Effector memory CD8-positive, alpha-beta T cell (primary cell): ENCODE data around the gene THSD7A.

ENCODE experiments used
- ATAC-seq: fragments of 150-1000 bp; cut with Tn5 transposase; replicated peaks from 2 replicates; pipeline ENCODE4 v1.10.0; 2021; ENCODE audit warnings: mild to moderate bottlenecking, moderate library complexity
- DNase-seq, 3 experiments: peaks; one replicate each; pipeline ENCODE4 v3.0.0; 2021
- H3K27ac Mint-ChIP-seq, 2 donors: one replicate each; pipeline ENCODE4 v1.8.0; 2022; ENCODE audit warnings: mild to moderate bottlenecking in 2 of 2, mixed read lengths in 2 of 2, moderate library complexity in 2 of 2
- H3K27me3 Mint-ChIP-seq, 2 donors: one replicate each; pipeline ENCODE4 v1.8.0; 2022; ENCODE audit warnings: mixed read lengths in 2 of 2
- H3K36me3 Mint-ChIP-seq: one replicate; pipeline ENCODE4 v1.8.0; 2022; ENCODE audit warnings: mild to moderate bottlenecking, moderate library complexity, mixed read lengths; ENCODE audit not compliant: insufficient read depth
- H3K4me1 Mint-ChIP-seq, 2 donors: one replicate each; pipeline ENCODE4 v1.8.0; 2022; ENCODE audit warnings: low read depth in 2 of 2, mixed read lengths in 2 of 2
- H3K4me3 Mint-ChIP-seq, 2 donors: one replicate each; pipeline ENCODE4 v1.8.0; 2022; ENCODE audit warnings: mild to moderate bottlenecking in 2 of 2, mixed read lengths in 2 of 2, moderate library complexity in 2 of 2
- H3K9me3 Mint-ChIP-seq, 2 donors: one replicate each; pipeline ENCODE4 v1.8.0; 2022; ENCODE audit warnings: mixed read lengths in 2 of 2

The THSD7A gene

GRCh38 chr7:11615174-11615573, 216.8 kb downstream of the THSD7A start:
- Mint-ChIP-seq H3K27me3 (no peaks in the 10 kb centered on the region), H3K9me3 (peaks cover 0 to 5% of the 10 kb centered on the region in 2 donors), H3K27ac (no peak overlapping the region), H3K4me1 (no peaks in the 10 kb centered on the region), H3K4me3 (no peak overlapping the region), H3K36me3 (no peaks in the 10 kb centered on the region)
- ATAC-seq (no peak), DNase-seq (no peak)

DNA sequence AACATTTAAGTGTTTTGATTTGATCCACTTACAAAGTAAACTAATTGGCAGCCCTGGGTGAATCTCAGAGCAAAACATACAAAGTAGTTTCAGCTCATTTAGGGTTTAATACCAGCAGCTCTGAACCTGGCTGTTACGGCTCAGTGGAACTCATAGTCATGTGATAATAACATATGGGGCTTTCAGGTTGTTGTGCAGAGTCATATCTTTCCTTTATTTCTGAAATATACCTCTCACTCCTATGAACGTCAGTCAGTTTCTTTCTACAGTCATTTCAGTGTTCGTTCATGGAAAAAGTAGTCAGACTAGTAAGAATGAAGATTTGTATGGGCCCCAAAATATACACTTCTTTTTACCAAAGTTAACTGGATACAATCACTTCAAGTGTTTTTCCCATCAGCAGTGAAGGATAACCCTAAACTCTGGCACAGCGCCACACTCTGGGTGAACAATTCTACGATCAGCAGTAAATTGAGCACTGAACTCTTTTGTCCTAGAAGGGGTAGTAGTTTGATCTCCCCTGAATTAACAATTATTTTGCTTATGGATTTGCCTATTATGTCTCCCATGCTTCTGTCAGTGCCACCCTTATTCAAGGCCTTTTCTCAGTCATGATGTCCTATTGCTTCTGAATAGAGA, 218.6 kb downstream of the THSD7A start:
- H3K27me3 Mint-ChIP-seq, result no peaks in the 10 kb centered on the region
- no peak overlapping the region for H3K4me3 Mint-ChIP-seq
- no peak for ATAC-seq
- no peaks in the 10 kb centered on the region for H3K36me3 Mint-ChIP-seq
- H3K4me1 Mint-ChIP-seq, result no peaks in the 10 kb centered on the region
- DNase-seq, result no peak
- no peak overlapping the region for H3K27ac Mint-ChIP-seq
- H3K9me3 Mint-ChIP-seq, result peaks cover 0 to 5% of the 10 kb centered on the region in 2 donors

DNA sequence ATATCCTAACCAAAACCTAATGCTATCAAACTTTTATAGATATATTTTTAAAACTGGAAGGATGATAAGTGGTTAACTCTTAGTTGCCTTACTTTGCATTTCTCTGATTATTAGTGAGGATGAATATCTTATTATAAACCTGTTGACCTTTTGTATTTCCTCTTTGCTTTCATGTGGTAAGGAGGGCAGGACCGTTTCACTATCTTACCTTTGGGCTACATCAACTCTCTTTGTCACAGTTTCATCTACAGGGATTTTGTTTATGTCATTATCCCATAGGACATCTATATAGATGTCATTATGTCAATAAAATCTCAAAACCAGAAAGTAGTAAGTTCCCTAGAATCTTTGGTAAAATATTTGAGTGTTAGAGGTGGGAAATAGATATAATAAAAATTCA, 219.3 kb downstream of the THSD7A start:
- no peak overlapping the region for H3K27ac Mint-ChIP-seq
- DNase-seq (no peak), ATAC-seq (no peak)
- no peaks in the 10 kb centered on the region for H3K4me1 Mint-ChIP-seq
- H3K36me3 Mint-ChIP-seq, result no peaks in the 10 kb centered on the region
- peaks cover 0 to 5% of the 10 kb centered on the region in 2 donors for H3K9me3 Mint-ChIP-seq
- H3K27me3 Mint-ChIP-seq, result no peaks in the 10 kb centered on the region
- H3K4me3 Mint-ChIP-seq, result no peak overlapping the region

DNA sequence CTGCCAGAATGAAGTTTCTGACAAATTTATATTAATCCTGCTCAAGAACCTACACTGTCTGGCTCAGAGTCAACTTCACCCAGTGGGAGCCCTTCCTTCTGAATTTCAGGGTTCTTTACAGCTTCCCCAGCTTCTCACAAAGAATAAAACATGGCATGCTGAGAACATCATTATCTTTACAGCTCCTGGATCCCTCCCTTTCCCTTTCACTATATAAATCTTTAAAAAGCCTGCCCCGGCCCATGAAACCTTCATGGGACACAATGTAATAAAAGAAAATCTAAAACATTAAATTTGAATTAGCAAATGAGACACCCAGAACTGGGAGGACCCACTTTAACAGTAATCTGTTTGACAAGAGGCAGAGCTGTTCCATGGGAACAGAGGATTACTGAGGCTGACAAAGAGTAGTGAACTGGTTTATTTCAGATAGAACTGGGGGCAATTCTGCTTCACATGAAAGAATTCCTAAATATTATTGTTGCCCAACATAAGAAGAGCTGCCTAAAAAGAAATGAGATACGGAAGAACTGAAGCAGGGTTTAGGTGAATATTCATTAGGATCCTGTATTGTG, 222.8 kb downstream of the THSD7A start:
- no peaks in the 10 kb centered on the region for H3K36me3 Mint-ChIP-seq
- H3K27ac Mint-ChIP-seq, result no peak overlapping the region
- peaks cover 0 to 5% of the 10 kb centered on the region in 2 donors for H3K9me3 Mint-ChIP-seq
- DNase-seq (no peak), ATAC-seq (no peak)
- H3K4me1 Mint-ChIP-seq, result no peaks in the 10 kb centered on the region
- no peaks in the 10 kb centered on the region for H3K27me3 Mint-ChIP-seq
- no peak overlapping the region for H3K4me3 Mint-ChIP-seq

- DNase-seq, result no peak
- ATAC-seq, result no peak
Measured at GRCh38 chr7:11607686-11608085, 224.3 kb downstream of the THSD7A start.

GRCh38 chr7:11605749-11606148, 226.2 kb downstream of the THSD7A start:
- no peaks in the 10 kb centered on the region for H3K36me3 Mint-ChIP-seq
- H3K27me3 Mint-ChIP-seq, result no peaks in the 10 kb centered on the region
- H3K27ac Mint-ChIP-seq, result no peak overlapping the region
- no peak overlapping the region for H3K4me3 Mint-ChIP-seq
- peaks cover 3 to 7% of the 10 kb centered on the region in 2 donors for H3K9me3 Mint-ChIP-seq
- no peaks in the 10 kb centered on the region for H3K4me1 Mint-ChIP-seq
- no peak for DNase-seq
- ATAC-seq, result no peak

More at GRCh38 chr7:11607686-11608085, 224.3 kb downstream of the THSD7A start:
- H3K4me1 Mint-ChIP-seq, result no peaks in the 10 kb centered on the region
- no peak overlapping the region for H3K27ac Mint-ChIP-seq
- H3K36me3 Mint-ChIP-seq, result no peaks in the 10 kb centered on the region
- H3K4me3 Mint-ChIP-seq, result no peak overlapping the region
- peaks cover under 1 to 5% of the 10 kb centered on the region in 2 donors for H3K9me3 Mint-ChIP-seq
- no peaks in the 10 kb centered on the region for H3K27me3 Mint-ChIP-seq

DNA sequence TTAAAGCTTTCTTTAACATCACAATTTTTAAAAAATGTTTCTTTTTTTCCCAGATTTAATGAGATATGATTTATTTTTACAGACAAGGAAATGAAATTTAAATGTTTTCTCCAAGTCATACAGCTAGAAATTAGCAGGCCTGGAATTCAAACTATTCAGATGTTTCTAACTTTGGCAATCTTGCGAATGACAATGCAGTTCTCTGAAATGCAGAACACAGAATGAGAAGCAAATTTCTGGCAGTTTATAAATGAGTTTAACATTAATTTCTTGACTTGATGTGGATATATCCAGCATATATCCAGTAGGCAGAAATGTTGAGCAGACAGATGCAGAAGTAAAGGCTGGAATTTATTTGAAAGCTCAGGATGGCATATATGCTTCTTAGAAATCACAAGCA, 227.5 kb downstream of the THSD7A start:
- no peak overlapping the region for H3K4me3 Mint-ChIP-seq
- H3K9me3 Mint-ChIP-seq, result peaks cover 5 to 7% of the 10 kb centered on the region in 2 donors
- H3K27ac Mint-ChIP-seq, result no peak overlapping the region
- H3K4me1 Mint-ChIP-seq, result no peaks in the 10 kb centered on the region
- H3K27me3 Mint-ChIP-seq, result no peaks in the 10 kb centered on the region
- ATAC-seq (no peak), DNase-seq (no peak)
- H3K36me3 Mint-ChIP-seq, result no peaks in the 10 kb centered on the region

DNA sequence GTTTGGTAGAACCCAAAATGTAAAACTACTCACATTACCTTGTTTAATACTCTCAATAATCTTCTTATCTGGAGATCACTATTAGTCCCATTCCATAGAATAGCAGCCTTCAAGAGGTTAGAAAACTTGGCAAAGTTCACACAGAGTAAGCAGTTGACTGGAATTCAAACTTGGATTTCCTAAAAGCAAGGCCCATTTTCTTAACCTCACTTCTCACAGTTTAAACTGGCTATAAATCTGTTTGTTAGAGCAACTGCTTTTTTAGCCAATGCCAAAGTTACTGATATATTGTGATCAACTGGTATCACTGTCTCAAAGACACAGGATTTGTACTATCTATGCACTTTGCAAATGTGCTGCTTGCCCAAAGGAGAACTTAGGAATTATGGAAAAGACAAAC, 230.2 kb downstream of the THSD7A start:
- ATAC-seq (no peak), DNase-seq (no peak)
- Mint-ChIP-seq H3K27me3 (no peaks in the 10 kb centered on the region), H3K9me3 (peaks cover 7 to 11% of the 10 kb centered on the region in 2 donors), H3K36me3 (no peaks in the 10 kb centered on the region), H3K4me1 (peaks cover 0 to 2% of the 10 kb centered on the region in 2 donors), H3K27ac (no peak overlapping the region), H3K4me3 (no peak overlapping the region)

DNA sequence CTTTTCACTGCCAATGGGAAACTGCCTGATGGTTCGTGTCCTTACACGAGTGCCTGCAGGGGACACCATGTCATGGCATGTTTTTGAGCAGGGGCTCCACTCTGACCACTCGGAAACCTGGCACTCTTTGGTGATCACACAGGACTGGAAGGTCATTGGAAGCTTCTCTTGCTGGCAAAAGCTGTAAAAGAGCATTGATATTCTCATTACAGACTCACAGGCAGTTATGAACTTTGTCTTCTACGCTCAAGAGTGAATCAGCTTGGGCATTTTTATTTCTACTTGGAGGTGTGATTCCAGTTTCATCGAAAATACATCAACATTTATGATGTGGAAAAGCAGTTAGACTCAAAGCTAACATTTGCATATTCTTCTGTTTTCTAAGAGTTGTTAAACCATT, 238.7 kb downstream of the THSD7A start:
- peaks cover 0 to 2% of the 10 kb centered on the region in 2 donors for H3K4me1 Mint-ChIP-seq
- peaks cover 4% of the 10 kb centered on the region for H3K36me3 Mint-ChIP-seq
- no peak overlapping the region for H3K4me3 Mint-ChIP-seq
- no peak overlapping the region for H3K27ac Mint-ChIP-seq
- peaks cover 0 to 3% of the 10 kb centered on the region in 2 donors for H3K9me3 Mint-ChIP-seq
- H3K27me3 Mint-ChIP-seq, result no peaks in the 10 kb centered on the region
- DNase-seq (no peak), ATAC-seq (no peak)

DNA sequence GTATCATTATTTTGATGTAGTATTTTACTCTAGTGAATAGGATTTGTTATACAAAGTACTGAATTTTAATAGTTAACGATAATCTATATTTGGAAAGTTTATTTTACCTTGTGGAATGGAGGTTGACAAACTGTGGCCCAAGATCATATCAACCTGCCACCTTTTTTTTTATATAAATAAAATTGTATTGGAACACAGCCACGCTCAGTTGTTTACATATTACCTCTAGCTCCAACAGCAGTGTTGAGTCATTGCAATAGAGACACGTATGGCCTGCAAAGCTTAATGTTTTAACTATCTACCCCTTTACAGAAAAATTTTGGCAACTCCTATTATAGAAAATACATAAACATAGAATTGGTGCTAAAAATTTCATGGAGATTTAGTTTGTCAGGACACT, 239.3 kb downstream of the THSD7A start:
- ATAC-seq (no peak), DNase-seq (no peak)
- H3K9me3 Mint-ChIP-seq, result no peaks in the 10 kb centered on the region
- no peak overlapping the region for H3K27ac Mint-ChIP-seq
- peaks cover 4% of the 10 kb centered on the region for H3K36me3 Mint-ChIP-seq
- H3K4me3 Mint-ChIP-seq, result no peak overlapping the region
- no peaks in the 10 kb centered on the region for H3K4me1 Mint-ChIP-seq
- H3K27me3 Mint-ChIP-seq, result no peaks in the 10 kb centered on the region

DNA sequence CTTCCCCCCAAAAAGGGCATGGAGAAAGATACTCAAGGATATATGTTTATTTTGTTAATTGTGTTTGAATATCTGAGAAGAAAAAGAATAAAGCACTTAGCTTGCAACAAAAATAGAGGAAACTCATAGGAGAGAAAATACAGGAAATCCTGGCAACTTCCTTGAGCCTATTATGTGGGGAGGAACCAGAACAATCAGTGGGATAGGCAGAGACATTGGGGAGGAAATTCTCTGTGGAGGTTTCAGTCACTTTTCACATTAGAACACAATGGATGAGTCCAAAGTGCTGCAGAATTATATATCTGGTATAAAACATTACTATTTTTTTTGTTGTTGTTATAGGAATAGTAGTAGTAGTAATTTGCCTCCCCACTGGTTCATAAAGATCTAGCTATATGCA, 240.1 kb downstream of the THSD7A start:
- Mint-ChIP-seq H3K27me3 (no peaks in the 10 kb centered on the region), H3K4me1 (no peaks in the 10 kb centered on the region), H3K4me3 (no peak overlapping the region), H3K36me3 (peaks cover 4% of the 10 kb centered on the region), H3K27ac (no peak overlapping the region), H3K9me3 (no peaks in the 10 kb centered on the region)
- DNase-seq (no peak), ATAC-seq (no peak)

DNA sequence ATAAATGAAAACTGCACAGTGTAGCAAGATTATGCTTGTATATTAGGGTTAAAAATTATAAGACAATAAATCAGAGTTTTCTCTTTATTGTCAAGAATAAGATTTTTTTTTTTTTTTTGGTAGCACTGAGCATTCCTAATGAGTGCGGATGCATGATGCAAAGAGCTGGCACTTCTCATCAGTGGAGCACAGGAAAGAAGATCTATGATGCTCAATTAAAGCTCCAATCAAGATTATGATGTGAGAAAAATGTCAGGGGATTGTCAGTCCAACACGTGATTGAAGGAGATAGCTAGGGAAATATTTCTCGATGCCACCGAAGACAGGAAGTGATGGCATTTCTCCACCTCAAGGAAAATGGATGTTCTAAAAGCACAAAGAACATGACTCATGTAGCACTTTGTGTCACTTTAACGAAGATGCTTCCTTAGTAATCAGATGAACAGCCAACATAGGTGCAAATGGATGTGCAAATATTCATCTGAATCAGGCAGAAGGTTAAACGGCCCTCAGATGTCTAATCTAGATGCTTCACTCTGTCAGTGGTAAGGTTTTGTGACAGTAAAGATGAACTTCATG, 240.9 kb downstream of the THSD7A start:
- no peak for ATAC-seq
- no peak for DNase-seq
- Mint-ChIP-seq H3K4me3 (no peak overlapping the region), H3K4me1 (no peaks in the 10 kb centered on the region), H3K27ac (no peak overlapping the region), H3K9me3 (no peaks in the 10 kb centered on the region), H3K36me3 (peaks cover 4% of the 10 kb centered on the region), H3K27me3 (no peaks in the 10 kb centered on the region)

GRCh38 chr7:11589251-11589650, 242.7 kb downstream of the THSD7A start:
- ATAC-seq (no peak), DNase-seq (no peak)
- Mint-ChIP-seq H3K4me1 (no peaks in the 10 kb centered on the region), H3K27ac (no peak overlapping the region), H3K9me3 (no peaks in the 10 kb centered on the region), H3K27me3 (no peaks in the 10 kb centered on the region), H3K36me3 (peaks cover 4% of the 10 kb centered on the region), H3K4me3 (no peak overlapping the region)

GRCh38 chr7:11587814-11588213, 244.2 kb downstream of the THSD7A start:
- H3K9me3 Mint-ChIP-seq, result no peaks in the 10 kb centered on the region
- no peaks in the 10 kb centered on the region for H3K4me1 Mint-ChIP-seq
- DNase-seq (no peak), ATAC-seq (no peak)
- H3K36me3 Mint-ChIP-seq, result peaks cover 4% of the 10 kb centered on the region
- H3K27ac Mint-ChIP-seq, result no peak overlapping the region
- no peaks in the 10 kb centered on the region for H3K27me3 Mint-ChIP-seq
- no peak overlapping the region for H3K4me3 Mint-ChIP-seq
